HEK293 (cell line): ENCODE data around the gene STRA6.

Source experiments
- CTCF ChIA-PET: fragments of 350-600 bp; formaldehyde crosslinking; extraction: SDS; loops from one replicate; lab custom pipeline; 2021; ENCODE audit warnings: antibody characterized with exemption; lab: Yijun Ruan, JAX
- POLR2A ChIA-PET: fragments of 300-600 bp; formaldehyde crosslinking; extraction: SDS; loops from one replicate; lab custom pipeline; 2020; ENCODE audit warnings: antibody characterized with exemption, inconsistent platforms; lab: Yijun Ruan, JAX
- H3K27ac ChIP-seq: fragments of 200-500 bp; sonication (Bioruptor generic); 2 replicates; pipeline ENCODE4 v1.5.1; 2014; ENCODE audit warnings: low read depth, low read length, control low read depth, inconsistent platforms; ENCODE audit errors: extremely low read depth
- H3K36me3 ChIP-seq, 2 experiments: fragments of 200-500 bp in 1 of 2; sonication (Bioruptor generic) in 1 of 2; 1 replicate in 1 of 2; 2 replicates in 1 of 2; pipeline ENCODE4 v1.5.1; 2014 to 2017; ENCODE audit warnings: inconsistent platforms in 2 of 2, low read length in 2 of 2; ENCODE audit not compliant: control insufficient read depth in 2 of 2, insufficient read depth in 1 of 2
- H3K4me1 ChIP-seq: fragments of 200-500 bp; sonication (Bioruptor generic); 2 replicates; pipeline ENCODE4 v1.5.1; 2014; ENCODE audit warnings: mild to moderate bottlenecking, low read length, inconsistent platforms; ENCODE audit not compliant: control insufficient read depth, insufficient read depth
- H3K4me3 ChIP-seq: 2 replicates; pipeline ENCODE4 v1.5.1; 2011; ENCODE audit warnings: low read depth, mild to moderate bottlenecking, control low read depth, low read length, moderate library complexity
- H3K9me3 ChIP-seq: fragments of 200-500 bp; sonication (Bioruptor generic); 2 replicates; pipeline ENCODE4 v1.5.1; 2014; ENCODE audit warnings: low read depth, low read length, inconsistent platforms; ENCODE audit not compliant: control insufficient read depth, insufficient read depth
- CTCF ChIP-seq: fragments of 450-650 bp; formaldehyde crosslinking; IDR thresholded peaks from 2 replicates; pipeline ENCODE4 v1.5.1; 2016; ENCODE audit warnings: missing biosample characterization, missing genetic modification characterization
- GLIS2 ChIP-seq: fragments of 450-650 bp; formaldehyde crosslinking; IDR thresholded peaks from 2 replicates; pipeline ENCODE4 v1.5.1; 2016; ENCODE audit warnings: missing biosample characterization, missing genetic modification characterization
- KLF16 ChIP-seq: fragments of 450-650 bp; formaldehyde crosslinking; IDR thresholded peaks from 2 replicates; pipeline ENCODE4 v1.5.1; 2017; ENCODE audit warnings: missing biosample characterization, missing genetic modification characterization
- KLF17 ChIP-seq: fragments of 450-650 bp; formaldehyde crosslinking; IDR thresholded peaks from 2 replicates; pipeline ENCODE4 v1.5.1; 2016; ENCODE audit warnings: missing biosample characterization, missing genetic modification characterization
- RBAK ChIP-seq: fragments of 450-650 bp; formaldehyde crosslinking; IDR thresholded peaks from 2 replicates; pipeline ENCODE4 v1.5.1; 2016; ENCODE audit warnings: missing biosample characterization, missing genetic modification characterization
- SALL2 ChIP-seq: fragments of 450-650 bp; formaldehyde crosslinking; IDR thresholded peaks from 2 replicates; pipeline ENCODE4 v1.5.0; 2017; ENCODE audit warnings: missing biosample characterization, mild to moderate bottlenecking, missing genetic modification characterization, borderline replicate concordance
- ZBTB20 ChIP-seq: fragments of 450-650 bp; formaldehyde crosslinking; IDR thresholded peaks from 2 replicates; pipeline ENCODE4 v1.5.1; 2016; ENCODE audit warnings: missing biosample characterization, missing genetic modification characterization
- ZBTB48 ChIP-seq: fragments of 450-650 bp; formaldehyde crosslinking; IDR thresholded peaks from 2 replicates; pipeline ENCODE4 v1.5.1; 2016; ENCODE audit warnings: missing biosample characterization, missing genetic modification characterization
- ZNF404 ChIP-seq: fragments of 450-650 bp; formaldehyde crosslinking; IDR thresholded peaks from 2 replicates; pipeline ENCODE4 v1.5.1; 2017; ENCODE audit warnings: missing biosample characterization, missing genetic modification characterization
- ZNF514 ChIP-seq: fragments of 450-650 bp; formaldehyde crosslinking; IDR thresholded peaks from 2 replicates; pipeline ENCODE4 v1.5.1; 2016; ENCODE audit warnings: missing biosample characterization, missing genetic modification characterization
- ZNF600 ChIP-seq: fragments of 450-650 bp; formaldehyde crosslinking; IDR thresholded peaks from 2 replicates; pipeline ENCODE4 v1.5.1; 2016; ENCODE audit warnings: missing biosample characterization, missing genetic modification characterization
- ZNF624 ChIP-seq: fragments of 450-650 bp; formaldehyde crosslinking; IDR thresholded peaks from 2 replicates; pipeline ENCODE4 v1.5.1; 2017; ENCODE audit warnings: missing biosample characterization, missing genetic modification characterization
- ZNF677 ChIP-seq: fragments of 450-650 bp; IDR thresholded peaks from 2 replicates; pipeline ENCODE4 v1.5.0; 2018; ENCODE audit warnings: missing biosample characterization, mild to moderate bottlenecking, missing genetic modification characterization, moderate library complexity
- ZNF830 ChIP-seq: fragments of 450-650 bp; IDR thresholded peaks from 2 replicates; pipeline ENCODE4 v1.5.0; 2018; ENCODE audit warnings: missing biosample characterization, missing genetic modification characterization, low read depth, mild to moderate bottlenecking, moderate library complexity
- TF ChIP-seq, protein P1 (sequence below): fragments of 450-650 bp; formaldehyde crosslinking; IDR thresholded peaks from 2 replicates; pipeline ENCODE4 v1.5.1; 2016; ENCODE audit warnings: missing biosample characterization, missing genetic modification characterization

STRA6 gene

GRCh38 chr15:74184582-74185091 lies 17.9 kb downstream of the STRA6 start (continued):
- no peak for TF ChIP-seq ZNF830 (tag by site-specific recombination)
- TF ChIP-seq, protein P1, sequence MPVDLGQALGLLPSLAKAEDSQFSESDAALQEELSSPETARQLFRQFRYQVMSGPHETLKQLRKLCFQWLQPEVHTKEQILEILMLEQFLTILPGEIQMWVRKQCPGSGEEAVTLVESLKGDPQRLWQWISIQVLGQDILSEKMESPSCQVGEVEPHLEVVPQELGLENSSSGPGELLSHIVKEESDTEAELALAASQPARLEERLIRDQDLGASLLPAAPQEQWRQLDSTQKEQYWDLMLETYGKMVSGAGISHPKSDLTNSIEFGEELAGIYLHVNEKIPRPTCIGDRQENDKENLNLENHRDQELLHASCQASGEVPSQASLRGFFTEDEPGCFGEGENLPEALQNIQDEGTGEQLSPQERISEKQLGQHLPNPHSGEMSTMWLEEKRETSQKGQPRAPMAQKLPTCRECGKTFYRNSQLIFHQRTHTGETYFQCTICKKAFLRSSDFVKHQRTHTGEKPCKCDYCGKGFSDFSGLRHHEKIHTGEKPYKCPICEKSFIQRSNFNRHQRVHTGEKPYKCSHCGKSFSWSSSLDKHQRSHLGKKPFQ, result no peak
- TF ChIP-seq ZNF514 (tag by site-specific recombination), result no peak
- TF ChIP-seq RBAK, result no peak
- TF ChIP-seq ZBTB20 (tag by site-specific recombination), result 0 out of 2 replicates have a peak, but pooled peaks have one; percentile 12
- peak; percentile 18; the same call in 1 of the 2 replicates for TF ChIP-seq ZNF600 (tag by site-specific recombination)

- H3K9me3 ChIP-seq, result no peaks in the 10 kb centered on the region
- CTCF ChIA-PET, result no interaction called here
- peaks cover 0 to 8% of the 10 kb centered on the region in 2 experiments; a peak in 1 of 3 replicates for H3K36me3 ChIP-seq
- H3K27ac ChIP-seq, result no peak overlapping the region
- POLR2A ChIA-PET, result no interaction called here
- no peak for TF ChIP-seq ZNF624 (tag by site-specific recombination)
- no peak for TF ChIP-seq CTCF (tag by site-specific recombination)
- TF ChIP-seq ZNF677 (tag by site-specific recombination), result no peak
- peaks cover 13% of the 10 kb centered on the region for H3K4me1 ChIP-seq
- H3K4me3 ChIP-seq, result no peak overlapping the region
Observed at GRCh38 chr15:74182131-74182530, 20.5 kb downstream of the STRA6 start.

DNA sequence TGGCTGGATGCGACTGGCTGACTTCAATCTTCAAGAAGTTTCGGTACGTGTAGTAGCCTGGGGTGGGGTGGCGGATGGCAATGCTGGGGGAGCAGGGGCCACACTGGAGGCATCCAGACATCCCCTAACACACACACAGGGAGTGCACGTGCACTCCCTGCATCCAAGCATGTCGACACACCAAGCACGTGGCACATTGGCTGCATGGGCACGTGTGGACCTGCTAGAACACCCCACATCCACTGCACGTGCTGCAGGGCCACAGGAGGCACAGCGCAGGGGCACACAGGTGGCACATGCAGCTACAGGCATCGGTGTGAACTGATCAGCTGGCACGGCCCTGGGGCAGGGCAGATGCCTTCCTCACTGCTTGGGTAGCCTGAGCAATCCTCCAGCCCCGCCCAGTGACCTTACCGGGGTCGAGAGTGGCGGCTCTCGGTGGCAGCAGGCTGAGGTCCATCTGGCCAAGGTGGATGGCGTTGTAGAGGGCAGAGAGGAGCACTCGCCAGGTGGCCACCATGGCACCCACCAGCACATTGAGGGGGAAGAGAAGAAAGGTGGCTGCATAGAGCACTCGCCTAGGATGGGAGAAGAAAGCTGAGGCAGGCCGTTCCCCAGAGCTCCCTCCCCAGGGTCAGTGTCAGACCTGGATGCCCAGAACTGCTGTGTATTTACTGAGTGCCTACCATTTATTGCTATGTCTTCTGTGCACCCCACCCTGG lies 21.5 kb downstream of the STRA6 start:
- TF ChIP-seq ZNF404 (tag by site-specific recombination), result no peak
- peak; percentile 30; the same call in 1 of the 2 replicates for TF ChIP-seq GLIS2 (tag by site-specific recombination)
- no peaks in the 10 kb centered on the region for H3K9me3 ChIP-seq
- H3K4me3 ChIP-seq, result no peak overlapping the region
- peaks cover 13% of the 10 kb centered on the region for H3K4me1 ChIP-seq
- peaks cover 0 to 8% of the 10 kb centered on the region in 2 experiments; a peak in 1 of 3 replicates for H3K36me3 ChIP-seq
- CTCF ChIA-PET, result interaction anchor here (0.7 kb wide), 1 partner anchor 126 kb away, joined by 3 read pairs; no protein-coding TSS in a partner anchor
- POLR2A ChIA-PET, result interaction anchor here (0.9 to 1.3 kb wide), 2 partner anchors 22 to 43 kb away, joined by 3 to 4 read pairs; partner anchors contain the start of gene STRA6
- H3K27ac ChIP-seq, result no peak overlapping the region

DNA sequence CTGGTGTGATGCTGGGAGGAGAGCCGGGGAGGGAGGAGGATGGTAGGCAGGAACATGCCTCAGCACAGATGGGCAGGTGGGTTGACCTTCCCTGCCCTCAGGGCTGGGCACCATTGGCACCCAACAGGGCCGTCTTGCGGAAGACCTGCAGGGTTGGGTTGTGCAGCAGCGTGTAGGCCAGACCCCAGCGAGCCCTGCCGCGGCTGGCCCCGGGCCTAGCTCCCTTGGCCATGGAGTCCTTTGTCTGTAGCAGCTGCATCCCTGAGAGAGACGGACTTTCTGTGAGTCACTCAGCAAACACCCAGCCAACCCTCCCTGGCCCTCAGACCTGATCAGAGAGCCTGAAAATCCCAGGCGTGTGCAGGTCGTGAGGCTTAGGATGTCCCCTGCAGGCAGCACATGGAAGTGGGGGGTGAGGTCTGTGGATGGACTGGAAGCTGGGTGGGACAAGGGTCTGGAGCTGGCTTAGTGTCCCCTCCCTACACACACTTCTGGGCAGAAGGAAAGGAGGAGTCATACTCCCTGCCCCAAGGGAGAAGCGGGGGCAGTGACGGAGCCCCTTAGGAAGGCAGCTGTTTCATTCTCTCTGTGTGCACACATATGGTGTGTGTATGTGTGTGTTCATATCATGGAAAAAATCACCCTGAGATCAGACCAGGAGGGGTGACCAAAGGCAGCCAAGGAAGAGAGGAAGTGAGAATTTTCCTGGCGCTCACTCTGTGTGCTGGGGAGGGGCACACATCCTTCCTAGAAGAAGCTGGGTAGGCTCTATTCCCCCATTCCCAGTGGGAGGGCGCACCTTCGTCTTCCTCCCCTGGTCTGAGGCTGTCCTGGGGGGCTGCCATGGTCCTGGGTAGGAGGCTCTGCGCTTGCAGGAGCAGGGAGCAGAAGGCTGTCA lies 22.4 kb downstream of the STRA6 start:
- Histone ChIP-seq H3K27ac (no peak overlapping the region), H3K9me3 (no peaks in the 10 kb centered on the region), H3K4me1 (peaks cover 13% of the 10 kb centered on the region)
- CTCF ChIA-PET, result no interaction called here
- POLR2A ChIA-PET, result interaction anchor here (0.9 to 3.5 kb wide), 3 partner anchors 16 to 43 kb away, joined by 3 to 18 read pairs (median 4); partner anchors contain the start of gene STRA6
- TF ChIP-seq SALL2 (tag by site-specific recombination), result 0 out of 2 replicates have a peak, but pooled peaks have one; percentile 9
- 0 out of 2 replicates have a peak, but pooled peaks have one; percentile 26 for TF ChIP-seq ZBTB48 (tag by site-specific recombination)
- TF ChIP-seq KLF16 (tag by site-specific recombination), result no peak
- no peak for TF ChIP-seq KLF17
- TF ChIP-seq, all 188 proteins: peak for 2
- Histone ChIP-seq H3K36me3 (peaks cover 0 to 8% of the 10 kb centered on the region in 2 experiments; a peak in 1 of 3 replicates), H3K4me3 (no peak overlapping the region)
